Articular chondrocyte of knee joint (primary cell): Measurements from ENCODE around the gene CD8B. TPM values are rescaled to one million over a fixed set of nuclear protein-coding genes. Genes with fewer than 3 reads are reported as not detected.

Experiments
- total RNA-seq: library from RNA; depleted of rRNA; stranded (reverse); fragments of >200 nt; gene quantifications from 2 replicates; pipeline ENCODE4 v1.2.3, GENCODE V29; 2012

Gene CD8B
- total RNA-seq = 0.22 TPM in 1 of 2 replicates, not detected in the other

DNA sequence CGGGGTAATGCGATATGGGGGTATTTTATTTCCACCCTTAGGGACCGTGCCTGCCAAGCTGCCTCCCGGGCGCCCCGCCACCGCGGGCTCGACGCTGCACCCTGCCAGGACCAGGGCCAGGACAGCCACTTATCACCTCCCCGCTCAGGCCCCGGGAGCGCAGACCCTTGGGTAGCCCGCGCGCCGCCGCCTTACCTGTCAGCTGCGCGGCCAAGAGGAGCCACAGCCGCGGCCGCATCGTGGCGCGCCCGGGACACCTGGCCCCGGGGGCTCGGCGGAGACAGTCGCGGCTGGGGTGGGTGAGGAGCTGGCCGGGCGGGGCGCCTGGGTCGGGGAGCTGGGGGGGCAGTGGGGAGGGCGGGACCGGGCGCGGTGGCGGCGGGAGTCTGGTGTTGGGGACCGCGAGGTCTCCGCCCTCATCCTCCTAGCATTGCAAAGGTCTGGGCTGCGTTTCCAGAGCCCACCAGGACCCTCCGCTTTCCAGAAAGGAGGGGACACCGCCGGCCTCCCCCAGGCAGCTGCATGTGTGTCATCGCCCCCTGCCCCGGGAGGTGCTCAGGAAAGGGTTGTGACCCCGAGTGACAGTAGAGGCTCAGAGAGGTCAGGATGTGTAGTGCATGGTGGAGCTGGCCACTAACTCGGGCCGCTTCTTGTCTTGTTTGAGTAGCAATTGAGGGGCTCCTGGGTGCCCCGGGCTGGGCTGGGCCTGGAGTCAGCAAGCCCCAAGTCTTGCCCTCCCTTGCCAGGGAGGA lies at the start of gene CD8B:
CD8B (minus strand) TSS at position 259 of the 752 bp plus-strand sequence; CDS start at position 238, 21 bp downstream.

DNA sequence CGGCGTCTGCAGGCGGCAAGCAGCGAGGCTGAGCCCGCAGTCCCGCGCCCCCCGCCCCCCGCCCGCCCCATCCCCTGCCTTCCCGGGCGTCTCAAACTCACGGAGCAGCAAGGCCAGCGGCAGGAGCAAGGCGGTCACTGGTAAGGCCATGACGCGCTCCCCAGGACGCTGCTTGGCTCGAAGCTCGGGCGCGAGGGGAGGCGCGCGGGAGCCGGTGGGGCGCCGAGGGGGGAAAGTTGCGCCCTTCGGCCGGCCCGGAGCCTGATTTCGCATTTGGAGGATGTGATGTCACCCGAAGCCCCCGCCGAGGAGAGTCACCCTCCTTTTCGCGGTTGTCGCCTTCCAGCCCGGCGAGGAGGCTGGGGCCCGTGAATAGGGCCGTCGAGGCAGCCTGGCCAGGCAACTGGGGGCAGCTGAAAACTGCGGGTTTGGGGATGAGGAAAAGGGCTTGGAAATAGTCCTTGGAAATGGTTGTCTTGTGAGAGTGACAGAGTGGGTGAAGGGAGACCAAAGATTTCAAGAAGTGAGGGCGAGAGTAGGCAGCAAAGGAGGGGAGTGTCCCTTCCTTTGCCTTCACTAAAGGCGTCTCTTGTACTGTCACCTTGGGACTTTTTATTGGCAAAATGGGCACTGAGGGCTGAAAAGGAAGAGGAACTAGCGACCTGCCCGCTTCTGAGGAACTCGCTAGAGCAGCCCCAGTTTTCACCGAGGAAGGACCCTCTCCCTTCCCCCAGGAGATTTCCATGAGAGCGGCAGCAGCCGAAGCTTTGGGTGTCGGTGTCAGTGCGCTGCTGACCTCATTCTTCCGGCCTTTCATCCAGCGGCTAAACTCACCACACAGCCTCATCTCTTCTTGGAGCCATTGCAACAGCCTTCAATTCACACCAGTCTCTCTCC lies 70.8 kb downstream of the CD8B start, which contains the start of gene CD8A:
CD8A (minus strand) TSS at position 238 of the 897 bp plus-strand sequence; CDS start at position 150, 88 bp downstream.

Other genes starting within 250 kb of the CD8B start
- gene RNF103, start 238.0 kb downstream of the CD8B start, total RNA-seq = 40.4 and 40.9 TPM in 2 replicates
- gene RMND5A, start 141.6 kb downstream of the CD8B start, total RNA-seq = 14.2 and 16.9 TPM in 2 replicates
- not detected in 2 replicates for gene CD8A, start 71.0 kb downstream of the CD8B start, total RNA-seq
- under 0.01 and 0.11 TPM in 2 replicates for gene RGPD1, start 80.2 kb upstream of the CD8B start, total RNA-seq
- 2.2 and 3.7 TPM in 2 replicates for gene PLGLB1, start 160.0 kb upstream of the CD8B start, total RNA-seq